Left cardiac atrium (tissue), 4 donors: Measurements from ENCODE around the gene SLC25A6. TPM values are rescaled to one million over a fixed set of nuclear protein-coding genes. Genes with fewer than 3 reads are reported as not detected.
"Not testable (repeated sequence)": the region's sequence is repeated elsewhere in the genome, so short reads cannot be mapped to it uniquely, and the experiment has no call there.

ENCODE experiments used
- ATAC-seq, 2 donors: fragments of 200-7000 bp; cut with Tn5 transposase; one replicate each; pipeline ENCODE4 v1.9.1; 2020; ENCODE audit warnings: mild to moderate bottlenecking in 2 of 2, moderate library complexity in 2 of 2
- DNase-seq: peaks from one replicate; pipeline ENCODE4 v3.0.0-alpha.2; 2020
- intact Hi-C, 2 donors: fragments of 100-400 bp; cut with DNase I; formaldehyde crosslinking; loops; one replicate each; pipeline versions ENCODE4 v1.14.1 to v1.15.1; 2022 to 2023
- long read RNA-seq: library from polyadenylated mRNA; unstranded; transcript quantifications from one replicate; pipeline ENCODE4 v2.0.0, GENCODE V29; 2021
- total RNA-seq, 2 donors: library from RNA; stranded (reverse); fragmentation: NEBNext Ultra II Directional; extraction: Animal tissue kit (Norgen Biotek cat#: 25700); gene quantifications; one replicate each; pipeline ENCODE4 v1.2.1, GENCODE V29; 2021
- donor health status: DM: no; HTN: yes; CAD: no.
- donor health status: DM: no; HTN: yes; CAD: no; lungs with severe emphysema.
- donor health status: DM: yes; HTN: yes; CAD: no.
- donor health status: Dilated cardiomyopathy.

SLC25A6 gene
- total RNA-seq, result 100 to 1,000 TPM; 171 to 206 TPM
- long read RNA-seq, transcript SLC25A6-201 (4 exons, 2,062 nt), result major isoform, 419 of 468 reads
- long read RNA-seq, partial matches to known transcripts, result 32 of 468 reads
- long read RNA-seq, other reads (novel, unspliced or antisense), result 17 of 468 reads

DNA sequence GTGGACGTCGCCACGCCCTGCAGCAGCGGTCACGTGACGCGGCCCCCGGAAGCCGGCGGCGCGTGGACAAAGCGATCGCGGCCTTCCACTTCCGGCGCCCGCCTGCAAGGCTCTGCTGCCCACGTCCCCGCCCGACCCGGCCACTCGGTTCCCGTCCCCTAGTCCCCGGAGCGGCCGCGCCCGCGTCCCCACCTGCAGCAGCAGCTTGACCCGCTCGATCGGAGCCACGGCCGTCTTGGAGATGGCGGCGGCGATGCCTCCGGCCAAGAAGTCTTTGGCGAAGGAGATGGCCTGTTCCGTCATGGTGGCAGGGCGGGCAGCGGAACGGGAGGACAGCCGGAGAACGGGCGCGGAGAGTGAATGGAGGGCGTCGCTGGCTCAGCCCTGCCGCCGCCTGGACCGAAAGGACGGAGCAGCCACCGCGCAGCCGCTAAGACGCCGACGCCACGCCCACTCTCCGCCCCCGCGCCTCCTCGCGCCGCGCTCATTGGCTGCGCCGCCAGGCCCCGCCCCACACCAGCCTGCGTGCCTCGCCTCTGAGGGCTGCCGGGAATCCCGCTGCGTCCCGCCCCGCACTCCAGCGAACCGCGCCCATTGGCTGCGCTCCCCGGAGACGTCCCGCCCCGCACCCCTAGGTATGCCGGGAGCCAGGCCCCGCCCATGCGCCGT is at the start of gene SLC25A6:
SLC25A6 (minus strand) TSS at position 407 of the 669 bp plus-strand sequence; CDS start at position 303, 104 bp downstream.
- ATAC-seq (peak; percentile 96 to 97), DNase-seq (peak; percentile 99)
- intact Hi-C loops, result loop anchor here in 1 of 2 donors (10.0 kb wide), 1 partner anchor 53 kb away; no protein-coding TSS in a partner anchor

DNA sequence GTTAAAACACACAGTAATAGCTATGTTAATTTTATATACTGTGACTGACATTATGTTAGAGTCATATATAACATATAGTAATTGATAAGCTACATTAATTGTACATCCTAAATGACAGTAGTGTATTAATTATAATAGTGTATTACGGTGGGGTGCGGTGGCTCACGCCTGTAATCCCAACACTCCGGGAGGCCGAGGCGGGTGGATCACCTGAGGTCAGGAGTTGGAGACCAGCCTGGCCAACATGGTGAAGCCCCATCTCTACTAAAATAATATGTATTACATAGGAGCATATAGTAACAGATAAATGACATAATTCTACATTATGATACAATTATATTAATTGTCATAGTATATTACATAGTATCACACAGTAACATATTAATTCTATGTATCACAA is 48.6 kb upstream of the SLC25A6 start:
- ATAC-seq (no peak), DNase-seq (peak; percentile 2)
- intact Hi-C loops, result loop anchor here in 1 of 2 donors (10.0 kb wide), 1 partner anchor 46 kb away; the partner anchor contains the start of gene SLC25A6

DNA sequence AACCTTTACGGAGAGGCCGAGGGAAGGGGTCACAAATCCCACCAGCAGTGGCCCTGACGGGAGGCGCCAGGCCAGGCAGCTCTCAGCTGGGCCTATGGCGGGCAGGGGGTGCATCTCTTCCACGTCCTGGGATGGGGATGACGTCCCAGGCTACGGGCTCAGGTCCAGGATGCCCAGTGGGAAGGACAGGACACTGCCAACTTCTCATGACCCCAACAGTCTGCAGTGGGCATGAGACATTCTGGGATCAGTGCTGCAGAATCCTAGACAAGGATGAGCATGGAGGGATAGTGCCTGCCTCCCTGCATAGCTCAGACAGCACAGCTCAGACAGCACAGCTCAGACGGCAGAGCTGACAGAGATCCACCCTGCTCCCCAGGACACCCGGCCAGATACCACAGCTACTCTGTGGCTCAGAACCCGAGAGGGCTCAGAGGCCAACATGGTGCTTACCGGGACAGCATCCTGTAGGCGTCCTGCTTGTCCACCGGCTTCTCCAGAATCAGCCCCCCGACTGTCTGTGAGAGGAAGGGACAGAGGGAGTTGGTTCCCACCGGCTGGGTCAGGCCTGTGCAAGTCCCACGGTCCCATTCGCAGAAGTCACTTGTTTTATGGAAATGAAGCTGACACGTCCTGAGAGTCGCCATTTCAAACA is 43.5 kb upstream of the SLC25A6 start:
- intact Hi-C loops, result no loop called here
- ATAC-seq, result no peak
- peak; percentile 12 for DNase-seq

DNA sequence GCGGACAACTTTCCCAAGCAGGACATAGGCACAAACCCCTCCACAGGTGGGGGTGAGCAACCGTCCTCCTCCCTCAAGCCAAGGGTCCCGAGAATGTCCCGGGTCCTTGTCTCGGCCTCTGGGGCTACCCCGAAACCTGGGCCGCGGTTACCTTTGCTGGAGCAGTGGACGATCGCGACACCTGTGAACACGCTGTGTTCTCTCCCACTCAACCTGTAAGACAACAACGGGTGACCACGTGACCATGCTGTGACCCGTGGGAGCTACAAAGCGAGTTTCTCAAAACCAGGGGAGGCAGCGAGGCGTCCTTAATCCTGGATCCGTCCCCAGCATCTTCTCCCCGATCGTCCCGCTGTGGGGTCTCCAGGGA is 42.9 kb upstream of the SLC25A6 start:
- no peak for ATAC-seq
- no peak for DNase-seq
- intact Hi-C loops, result no loop called here

DNA sequence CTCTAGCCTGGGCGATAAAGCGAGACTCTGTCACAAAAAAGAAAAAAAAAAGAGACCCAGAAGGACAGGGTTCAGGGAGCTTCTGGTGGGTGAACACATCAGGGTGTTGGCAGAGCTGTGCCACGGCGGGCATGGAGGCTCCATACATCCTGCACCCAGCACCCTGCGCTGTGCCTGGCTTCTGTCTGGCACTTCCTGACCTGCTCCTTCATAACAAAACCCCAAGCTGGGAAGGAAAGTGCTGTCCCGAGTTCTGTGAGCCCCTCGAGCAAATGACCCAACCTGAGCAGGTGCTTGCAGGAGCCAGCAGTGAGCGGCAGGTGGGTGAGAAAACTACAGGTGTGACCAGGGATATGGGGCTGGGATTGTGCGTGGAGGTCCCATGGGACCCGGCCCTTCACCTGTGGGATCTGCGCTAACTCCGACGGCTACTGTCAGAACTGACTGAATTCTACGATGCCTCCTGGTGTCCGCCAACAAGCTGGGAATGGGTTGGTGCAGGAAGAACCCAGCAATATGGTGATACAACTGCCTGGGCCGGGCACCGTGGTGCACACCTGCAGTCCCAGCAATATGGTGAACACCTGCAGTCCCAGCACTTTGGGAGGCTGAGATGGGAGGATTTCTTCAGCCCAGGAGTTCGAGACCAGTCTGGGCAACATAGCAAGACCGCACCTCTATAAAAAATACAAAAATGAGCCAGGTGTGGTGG is 41.9 kb upstream of the SLC25A6 start:
- DNase-seq, result no peak
- no peak for ATAC-seq
- intact Hi-C loops, result no loop called here

DNA sequence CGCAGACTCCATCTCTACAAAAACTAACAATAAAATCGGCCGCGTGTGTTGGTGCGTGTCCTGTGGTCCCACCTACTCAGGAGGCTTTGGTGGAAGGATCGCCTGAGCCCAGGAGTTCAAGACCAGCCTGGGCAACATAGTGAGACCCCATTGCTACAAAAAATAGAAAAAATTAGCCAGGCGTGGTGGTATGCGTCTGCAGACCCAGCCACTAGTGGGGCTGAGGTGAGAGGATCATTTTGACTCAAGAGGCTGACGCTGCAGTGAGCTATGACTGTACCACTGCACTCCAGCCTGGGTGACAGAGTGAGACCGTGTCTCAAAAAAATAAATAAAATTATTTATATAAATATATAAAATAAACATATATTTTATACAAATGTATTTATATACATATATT is 38.5 kb upstream of the SLC25A6 start:
- ATAC-seq (no peak), DNase-seq (peak; percentile 5)
- intact Hi-C loops, result no loop called here

DNA sequence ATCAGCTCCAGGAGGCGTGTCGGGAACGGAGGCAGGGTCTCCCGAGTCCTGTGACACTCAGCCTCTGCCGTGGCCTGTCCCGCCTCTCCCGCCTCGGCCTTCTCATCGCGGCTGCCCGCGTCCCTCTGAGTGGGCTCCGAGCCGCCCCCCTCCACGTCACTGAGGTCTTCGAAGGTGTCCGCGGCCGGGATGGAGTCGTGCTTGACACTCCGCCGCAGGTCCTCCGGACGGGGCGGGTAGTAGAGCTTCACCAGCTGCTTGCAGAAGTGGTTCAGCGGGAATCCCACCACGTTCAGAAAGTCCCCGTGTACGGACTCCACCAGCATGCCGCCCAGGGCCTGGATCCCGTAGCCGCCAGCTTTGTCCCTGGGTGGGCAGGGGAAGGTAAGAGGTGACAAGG is 35.8 kb upstream of the SLC25A6 start:
- DNase-seq, result no peak
- intact Hi-C loops, result no loop called here
- no peak for ATAC-seq

DNA sequence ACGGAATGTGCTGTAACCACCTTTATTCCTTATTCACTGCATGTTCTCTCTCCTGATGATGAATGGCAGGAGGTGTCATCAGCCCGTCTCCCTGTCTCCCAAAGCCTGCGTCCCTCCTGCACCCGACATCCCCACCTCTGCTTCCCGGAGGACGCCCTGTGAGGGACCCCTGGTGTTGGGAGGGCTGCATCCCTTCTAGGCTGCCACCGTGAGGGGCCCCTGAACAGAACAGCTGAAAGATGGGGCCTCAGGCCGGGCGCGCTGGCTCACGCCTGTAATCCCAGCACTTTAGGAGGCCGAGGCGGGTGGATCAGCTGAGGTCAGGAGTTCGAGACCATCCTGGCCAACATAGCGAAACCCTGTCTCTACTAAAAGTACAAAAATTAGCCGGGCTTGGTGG is 34.4 kb upstream of the SLC25A6 start:
- DNase-seq, ATAC-seq, intact Hi-C loops: not testable (repeated sequence)

DNA sequence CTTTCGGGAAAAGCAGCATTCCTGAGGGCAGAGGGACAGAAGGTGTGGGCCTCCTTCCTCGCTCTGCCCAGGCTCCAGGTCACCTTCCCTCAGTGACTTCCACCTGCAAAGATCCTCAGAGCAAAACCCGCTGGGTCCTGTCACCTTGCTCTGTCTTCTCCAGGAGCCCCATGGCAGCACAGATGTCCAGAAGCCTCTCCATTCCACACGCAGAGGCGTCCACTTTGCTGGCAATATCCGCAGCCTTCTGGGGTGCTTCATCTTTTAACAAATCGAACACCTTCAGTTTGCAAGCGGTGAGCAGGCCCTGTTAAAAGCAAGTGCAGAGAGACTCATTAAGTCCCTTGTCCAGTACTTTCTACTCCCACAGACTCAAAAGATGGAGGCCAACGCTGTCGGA is 33.5 kb upstream of the SLC25A6 start:
- intact Hi-C loops, result no loop called here
- DNase-seq, result no peak
- no peak for ATAC-seq

DNA sequence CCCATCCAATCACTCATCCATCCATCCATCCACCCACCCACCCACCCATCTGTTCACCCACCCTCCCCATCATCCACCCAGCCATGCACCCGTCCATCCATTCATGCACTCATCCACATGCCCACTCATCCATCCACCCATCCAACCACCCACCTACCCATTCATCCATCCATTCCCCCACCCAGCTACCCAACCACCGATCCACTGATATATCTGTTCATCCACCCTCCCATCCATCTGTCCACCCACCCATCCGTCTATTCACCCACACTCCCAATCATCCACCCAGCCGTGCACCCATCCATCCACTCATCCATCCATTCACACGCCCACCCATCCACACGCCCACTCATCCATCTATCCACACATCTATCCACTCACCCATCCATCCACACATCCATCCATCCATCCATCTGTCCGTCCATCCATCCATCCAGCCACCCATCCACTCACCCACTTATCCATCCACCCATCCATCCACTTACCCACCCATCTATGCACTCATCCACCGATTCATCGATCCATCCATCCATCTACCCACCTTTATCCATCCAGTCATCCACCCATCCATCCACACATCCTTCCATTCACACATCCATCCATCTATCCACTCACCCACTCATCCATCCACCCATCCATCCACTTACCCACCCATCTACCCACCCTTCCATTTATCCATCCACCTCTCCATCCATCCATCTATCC is 32.4 kb upstream of the SLC25A6 start:
- DNase-seq, result peak; percentile 6
- ATAC-seq, result no peak
- intact Hi-C loops, result no loop called here

DNA sequence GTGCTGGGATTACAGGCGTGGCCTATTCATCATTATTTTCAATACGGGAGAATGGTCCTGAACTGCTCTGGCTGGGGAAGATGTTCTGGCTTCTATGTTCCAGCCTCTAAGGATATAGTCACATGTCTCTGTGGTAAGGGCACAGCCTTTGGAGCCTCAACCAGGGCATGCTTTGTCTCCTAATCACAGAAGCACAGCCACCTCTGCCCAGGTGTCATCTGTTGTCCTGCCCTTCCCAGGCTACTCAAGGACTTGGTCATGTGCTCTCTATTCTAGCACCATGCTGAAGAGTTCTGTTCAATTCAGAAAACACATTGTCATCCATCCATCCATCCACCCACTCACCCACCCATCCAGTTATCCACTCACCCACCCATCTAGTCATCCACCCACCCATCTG is 31.3 kb upstream of the SLC25A6 start:
- ATAC-seq (no peak), DNase-seq (no peak)
- intact Hi-C loops, result no loop called here

DNA sequence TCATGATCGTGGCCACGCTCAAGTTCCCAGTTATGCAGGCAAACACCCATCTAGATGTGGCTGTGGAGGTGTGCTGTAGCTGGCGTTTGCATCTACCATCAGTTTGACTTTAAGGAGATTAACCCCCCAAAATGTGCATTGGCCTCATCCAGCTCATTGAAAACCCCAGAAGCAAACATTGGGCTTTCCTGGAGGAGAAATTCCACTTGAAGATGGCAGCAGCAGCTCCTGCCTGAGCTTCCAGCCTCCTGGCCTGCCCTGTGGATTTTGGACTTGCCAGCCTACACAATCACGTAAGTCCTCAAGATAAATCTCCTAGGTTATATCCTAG is 30.2 kb upstream of the SLC25A6 start:
- no peak for ATAC-seq
- DNase-seq, result no peak
- intact Hi-C loops, result no loop called here

DNA sequence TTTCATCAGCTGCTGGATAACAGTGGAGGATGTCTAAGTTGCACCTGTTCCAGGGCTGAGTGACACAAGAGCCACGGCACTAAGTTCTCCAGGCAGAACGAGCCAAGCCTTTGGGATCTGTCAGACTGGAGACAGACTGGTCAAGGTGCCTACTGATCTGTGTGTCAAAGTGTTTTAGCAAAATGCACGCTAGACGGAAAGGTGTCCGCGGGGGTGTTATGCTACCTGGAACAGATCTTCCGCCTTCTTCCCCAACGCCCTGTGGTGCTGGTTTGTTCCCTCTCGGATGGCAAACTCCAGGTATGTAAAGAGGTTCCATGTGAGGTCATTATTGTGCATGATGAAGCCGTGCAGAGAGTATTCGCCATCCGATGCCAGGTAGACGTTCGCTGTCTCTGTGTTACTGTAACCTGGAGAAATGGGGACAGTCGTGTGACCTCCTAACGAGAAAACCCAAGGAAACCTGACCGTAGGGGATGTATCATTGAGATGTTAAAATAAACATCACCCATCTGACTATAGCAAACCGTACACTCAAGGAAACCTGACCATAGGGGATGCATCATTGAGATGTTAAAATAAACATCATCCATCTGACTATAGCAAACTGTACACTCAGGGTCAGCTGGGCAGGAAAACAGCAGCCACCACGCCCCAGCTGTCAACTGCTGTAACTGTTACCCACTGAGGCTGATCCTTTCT is 29.7 kb upstream of the SLC25A6 start:
- peak; percentile 15 for DNase-seq
- no peak for ATAC-seq

DNA sequence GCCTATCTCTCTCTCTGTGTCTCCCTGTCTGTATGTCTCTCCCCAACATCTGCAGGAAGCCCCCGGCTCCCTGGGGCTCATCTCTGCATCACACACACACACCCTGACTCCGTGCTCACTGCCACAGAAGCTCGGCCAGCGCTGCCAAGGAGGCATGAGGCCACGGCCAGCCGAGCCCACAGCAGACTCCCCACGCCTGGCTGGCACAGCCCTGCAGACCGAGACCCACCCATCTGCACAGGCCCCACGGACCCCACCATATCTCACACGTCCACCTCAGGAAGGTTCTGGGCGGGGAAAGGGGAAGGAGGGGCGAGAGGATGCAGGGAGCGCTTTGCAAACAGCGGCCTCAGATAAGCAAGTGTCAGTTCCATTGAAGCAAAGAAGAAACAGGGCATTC is 28.5 kb upstream of the SLC25A6 start:
- intact Hi-C loops, result no loop called here
- no peak for DNase-seq
- ATAC-seq, result peak in 1 of 2 donors; percentile 4

More for the DNA sequence above, 29.7 kb upstream of the SLC25A6 start:
- intact Hi-C loops, result no loop called here

DNA sequence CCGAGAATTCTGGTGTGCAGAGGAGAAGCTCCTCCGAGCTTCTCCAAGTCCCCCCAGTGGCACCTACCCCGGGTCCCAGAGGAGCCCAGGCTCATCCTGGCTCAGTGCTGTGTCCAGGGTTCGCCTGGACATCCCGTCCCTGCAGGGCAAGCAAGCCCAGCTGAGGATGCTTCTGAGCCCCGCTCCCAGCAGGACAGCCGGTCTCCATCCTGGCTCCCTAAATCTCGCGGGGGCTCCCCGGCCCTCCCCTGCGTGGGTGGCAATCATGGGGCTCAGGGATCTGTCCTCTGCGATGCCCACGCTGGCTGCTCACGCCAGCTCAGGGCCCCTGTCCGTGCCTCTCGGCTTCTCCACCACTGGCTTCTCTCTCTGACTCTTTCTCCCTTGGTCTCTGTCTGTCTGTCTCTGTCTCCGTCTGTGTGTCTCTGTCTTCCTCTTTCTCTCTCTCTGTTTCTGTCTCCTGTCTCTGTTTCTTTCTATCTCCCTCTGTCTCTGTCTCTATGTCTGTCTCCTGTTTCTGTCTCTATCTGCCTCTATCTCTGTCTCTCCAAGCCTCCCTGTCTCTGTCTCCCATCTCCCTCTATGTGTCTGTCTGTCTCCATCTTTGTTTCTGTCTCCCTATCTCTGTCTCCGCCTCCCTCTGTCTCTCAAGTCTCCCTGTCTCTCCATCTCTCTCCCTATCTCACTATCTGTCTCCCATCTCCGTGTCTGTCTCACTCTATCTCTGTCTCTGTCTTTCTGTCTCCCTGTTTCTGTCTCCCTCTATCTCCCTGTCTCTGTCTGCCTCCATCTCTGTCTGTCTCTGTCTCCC is 27.8 kb upstream of the SLC25A6 start:
- intact Hi-C loops, result no loop called here
- peak in 1 of 2 donors; percentile 9 for ATAC-seq
- no peak for DNase-seq

DNA sequence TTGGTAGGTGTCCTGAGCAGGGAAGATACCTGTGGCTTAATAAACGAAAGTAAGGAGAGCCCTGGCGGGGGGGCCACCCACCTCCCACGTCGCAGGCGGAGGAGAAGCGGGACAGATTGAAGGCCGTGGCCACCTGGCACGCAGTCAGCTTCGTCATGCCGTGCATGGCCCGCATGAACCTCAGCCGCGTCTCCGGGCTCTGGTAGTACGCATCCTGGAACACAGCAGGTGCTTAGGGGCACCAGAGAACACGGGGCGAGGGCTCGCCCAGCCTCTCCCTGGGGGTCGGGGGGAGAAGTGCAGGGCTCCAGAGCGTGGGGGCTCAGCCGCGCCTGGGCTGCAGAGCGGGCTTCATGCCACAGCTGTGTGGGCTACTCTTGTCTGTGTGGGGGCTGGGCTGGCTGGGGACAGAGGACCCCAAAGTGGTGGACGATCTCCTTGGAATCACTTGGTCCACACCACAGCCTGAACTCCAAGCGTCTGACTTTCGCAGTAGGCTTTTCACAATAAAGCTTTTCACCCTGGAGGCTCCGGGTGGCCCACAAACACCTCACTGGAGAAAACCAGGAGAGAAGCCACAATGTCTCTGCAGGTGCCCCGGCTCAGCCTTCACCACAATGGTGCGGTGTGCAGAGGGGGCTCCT is 27.1 kb upstream of the SLC25A6 start:
- no peak for DNase-seq
- no peak for ATAC-seq
- intact Hi-C loops, result no loop called here

DNA sequence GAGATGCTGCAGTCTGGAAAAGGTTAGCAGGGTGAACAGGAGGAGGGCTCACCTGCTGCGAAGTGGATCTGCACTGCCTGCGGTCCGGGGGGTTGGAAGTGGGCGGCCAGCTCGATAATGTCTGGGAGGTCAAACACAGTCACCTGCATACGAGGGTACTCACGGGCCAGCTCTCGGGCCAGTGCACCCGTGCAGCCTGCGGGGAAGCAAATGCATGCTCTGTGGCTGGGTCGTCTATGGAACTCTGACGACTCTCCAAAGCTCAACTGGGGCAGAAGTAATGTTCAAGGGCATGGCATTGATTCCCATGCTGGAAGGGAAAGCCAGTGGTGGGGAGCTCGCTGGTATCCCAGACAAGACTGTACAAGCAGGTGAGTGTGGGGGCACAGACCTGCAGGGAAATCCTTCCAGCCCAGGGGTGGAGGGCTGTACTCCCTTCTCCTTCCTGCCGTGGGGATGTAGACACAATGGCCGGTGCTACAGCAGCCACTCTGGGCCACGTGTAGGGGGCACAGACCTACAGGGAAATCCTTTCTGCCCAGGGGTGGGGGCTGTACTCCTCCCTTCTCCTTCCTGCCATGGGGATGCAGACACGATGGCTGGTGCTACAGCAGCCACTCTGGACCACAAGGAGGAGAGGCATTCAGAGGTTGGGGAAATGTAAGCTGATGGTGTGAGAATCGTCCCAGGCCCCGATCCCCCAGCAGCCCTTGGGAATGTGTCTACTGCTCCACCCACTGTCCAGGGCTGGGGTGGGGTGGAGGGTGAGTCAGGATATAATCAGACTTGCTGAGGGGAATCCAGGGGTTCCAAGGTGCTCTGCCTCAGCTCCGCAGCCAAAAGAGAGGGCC is 26.2 kb upstream of the SLC25A6 start:
- intact Hi-C loops, result no loop called here
- DNase-seq, result peak; percentile 14
- peak in 1 of 2 donors; percentile 1 for ATAC-seq
